Thyroid gland (tissue), 4 donors: ENCODE measurements around the gene GFOD2. TPM values are rescaled to one million over a fixed set of nuclear protein-coding genes. Genes with fewer than 3 reads are reported as not detected.

Experiments used
- DNase-seq, 2 donors: peaks; one replicate each; pipeline ENCODE4 v3.0.0-alpha.2; 2019
- H3K27ac ChIP-seq, 3 donors: fragments of 200-600 bp; sonication (generic); 1 replicate in 2 of 3; 2 replicates in 1 of 3; pipeline ENCODE4 v1.5.1; 2016 to 2019; ENCODE audit warnings: mild to moderate bottlenecking in 1 of 3, moderate library complexity in 1 of 3
- H3K27me3 ChIP-seq: fragments of 200-600 bp; sonication (generic); one replicate; pipeline ENCODE4 v1.5.1; 2019
- H3K36me3 ChIP-seq, 2 donors: fragments of 200-600 bp; sonication (generic); one replicate each; pipeline ENCODE4 v1.5.1; 2016 to 2019
- H3K4me1 ChIP-seq, 2 donors: fragments of 200-600 bp; sonication (generic); one replicate each; pipeline ENCODE4 v1.5.1; 2017 to 2019
- H3K4me3 ChIP-seq, 3 donors: fragments of 200-600 bp; sonication (generic); replicated peaks in 1 of 3; 1 replicate in 2 of 3; 2 replicates in 1 of 3; pipeline ENCODE4 v1.5.1; 2016; ENCODE audit warnings: mild to moderate bottlenecking in 1 of 3
- H3K9me3 ChIP-seq: fragments of 200-600 bp; sonication (generic); one replicate; pipeline ENCODE4 v1.5.1; 2017
- CTCF ChIP-seq, 6 experiments: fragments of 200-600 bp in 3 of 6; fragments of 450-650 bp in 3 of 6; sonication (generic) in 3 of 6; IDR thresholded peaks; one replicate each; pipeline ENCODE4 v1.5.1; 2016 to 2019; ENCODE audit warnings: antibody characterized with exemption in 6 of 6, mild to moderate bottlenecking in 2 of 6, inconsistent platforms in 1 of 6, moderate library complexity in 1 of 6
- POLR2A ChIP-seq, 2 donors: fragments of 450-650 bp; IDR thresholded peaks; one replicate each; pipeline ENCODE4 v1.6.1; 2017; ENCODE audit warnings: antibody characterized with exemption in 2 of 2, mild to moderate bottlenecking in 2 of 2, moderate library complexity in 1 of 2
- WGBS, 2 donors: methylation state at CpG; one replicate each; pipeline ENCODE4 v1.1.5; 2017; 5-methylcytosine and 5-hydroxymethylcytosine counted together
- intact Hi-C: fragments of 100-400 bp; cut with DNase I; formaldehyde crosslinking; loops from one replicate; pipeline ENCODE4 v1.15.1; 2023
- total RNA-seq, 4 donors: library from RNA; depleted of rRNA; stranded (reverse); fragments of >200 nt; gene quantifications; one replicate each; pipeline ENCODE4 v1.2.3, GENCODE V29; 2016

GFOD2 gene
- total RNA-seq, 4 donors from 2014 or later, result 10.9 to 27.5 (median 23.7) TPM

DNA sequence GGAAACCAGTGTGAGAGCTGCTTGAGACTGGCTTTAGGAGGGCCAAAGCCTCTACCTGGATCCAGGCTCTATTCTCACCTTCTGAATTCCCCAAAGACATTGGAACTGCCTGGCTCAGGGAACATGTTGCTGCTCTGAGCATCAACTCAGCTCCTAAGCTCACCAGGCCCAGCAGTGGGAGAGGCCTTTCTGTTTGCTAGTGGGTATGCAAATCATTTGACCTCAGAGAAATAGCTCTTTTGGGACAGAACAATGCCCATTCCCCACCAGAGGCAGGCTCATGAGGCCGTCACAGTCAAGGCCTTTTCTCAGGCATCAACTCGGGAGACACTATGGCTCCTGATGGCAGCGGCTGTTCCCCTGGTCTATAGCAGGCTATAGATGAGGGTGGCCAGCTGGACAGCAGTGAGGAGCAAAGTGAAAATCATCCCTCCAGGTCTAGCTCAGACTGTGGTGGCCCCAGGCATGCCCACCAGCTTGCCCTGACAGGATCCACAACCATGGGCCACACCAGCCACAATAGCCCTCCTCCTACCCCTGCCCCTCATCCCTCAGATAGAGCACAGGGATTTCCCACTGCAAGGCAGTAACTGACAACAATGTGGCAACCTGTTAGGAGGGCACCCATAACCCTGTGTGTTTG lies 30.4 kb upstream of the GFOD2 start:
- intact Hi-C loops, result no loop called here
- no peaks in the 10 kb centered on the region for H3K4me1 ChIP-seq
- H3K27me3 ChIP-seq, result no peaks in the 10 kb centered on the region
- no peaks in the 10 kb centered on the region for H3K36me3 ChIP-seq
- no peak overlapping the region for H3K4me3 ChIP-seq
- H3K27ac ChIP-seq, result no peak overlapping the region
- WGBS, 2 donors, result 100% methylated on average over 2 to 3 of the region's 3 CpGs
- no peaks in the 10 kb centered on the region for H3K9me3 ChIP-seq
- TF ChIP-seq CTCF (IDR thresholded peaks at IDR 0.05), result no peak
- no peak for DNase-seq

DNA sequence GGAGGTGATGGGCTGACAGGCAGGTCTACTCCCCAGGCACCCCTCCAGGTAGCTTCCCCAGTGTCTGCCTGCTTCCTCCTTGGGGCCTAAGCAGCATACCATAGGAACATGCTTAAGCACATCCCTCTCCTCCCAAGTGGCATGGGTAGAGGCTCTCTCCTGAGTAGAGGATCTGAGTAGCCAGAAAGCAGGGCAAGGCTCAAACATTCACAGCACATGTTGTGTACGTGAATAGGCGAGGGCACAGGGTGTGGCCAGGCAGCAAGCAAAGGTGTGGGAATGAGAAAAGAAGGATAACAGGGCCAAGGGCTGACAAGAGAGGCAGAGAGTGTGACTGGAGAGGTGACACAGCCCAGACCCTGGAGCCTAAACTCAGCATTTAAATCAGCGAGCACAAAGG lies 29.7 kb upstream of the GFOD2 start:
- Histone ChIP-seq H3K36me3 (peaks cover 4% of the 10 kb centered on the region in 2 donors), H3K27ac (no peak overlapping the region), H3K27me3 (no peaks in the 10 kb centered on the region), H3K4me3 (no peak overlapping the region), H3K9me3 (no peaks in the 10 kb centered on the region), H3K4me1 (no peaks in the 10 kb centered on the region)
- 97 to 98% methylated on average over 3 of the region's 3 CpGs for WGBS, 2 donors
- TF ChIP-seq POLR2A (IDR thresholded peaks at IDR 0.05), result no peak
- no peak for TF ChIP-seq CTCF (IDR thresholded peaks at IDR 0.05)
- DNase-seq, result no peak
- intact Hi-C loops, result no loop called here

DNA sequence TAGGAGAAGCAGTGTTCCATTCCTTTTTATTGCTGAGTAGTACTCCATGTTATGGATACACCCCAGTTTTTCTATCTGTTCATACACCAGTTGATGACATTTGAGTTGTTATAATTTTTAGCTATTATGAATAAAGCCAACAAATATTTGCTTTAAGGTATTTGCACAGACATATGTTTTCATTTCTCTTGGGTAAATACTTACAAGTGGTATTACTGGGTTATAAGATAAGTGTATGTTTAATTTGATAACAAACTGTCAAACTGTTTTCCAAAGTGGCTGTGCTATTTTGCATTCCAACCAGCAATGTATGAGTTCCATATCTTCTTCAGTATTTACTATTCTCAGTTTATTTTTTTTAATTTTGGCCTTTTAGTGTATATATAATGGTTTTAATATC lies 27.7 kb upstream of the GFOD2 start:
- no peak for TF ChIP-seq CTCF (IDR thresholded peaks at IDR 0.05)
- no peak for TF ChIP-seq POLR2A (IDR thresholded peaks at IDR 0.05)
- Histone ChIP-seq H3K27me3 (no peaks in the 10 kb centered on the region), H3K27ac (no peak overlapping the region), H3K36me3 (peaks cover 10 to 11% of the 10 kb centered on the region in 2 donors), H3K4me1 (no peaks in the 10 kb centered on the region), H3K9me3 (no peaks in the 10 kb centered on the region), H3K4me3 (no peak overlapping the region)
- DNase-seq, result no peak
- intact Hi-C loops, result no loop called here

- no peak for DNase-seq
- WGBS, 2 donors, result 88 to 90% methylated on average over 4 of the region's 4 CpGs
- Histone ChIP-seq H3K4me1 (no peaks in the 10 kb centered on the region), H3K36me3 (peaks cover 11 to 14% of the 10 kb centered on the region in 2 donors), H3K4me3 (no peak overlapping the region), H3K27me3 (no peaks in the 10 kb centered on the region), H3K27ac (no peak overlapping the region), H3K9me3 (no peaks in the 10 kb centered on the region)
- no peak for TF ChIP-seq CTCF (IDR thresholded peaks at IDR 0.05)
- intact Hi-C loops, result no loop called here
Observed at GRCh38 chr16:67741118-67741517, 22.0 kb upstream of the GFOD2 start.

GRCh38 chr16:67740391-67740790 lies 21.3 kb upstream of the GFOD2 start:
- H3K9me3 ChIP-seq, result no peaks in the 10 kb centered on the region
- no peak overlapping the region for H3K4me3 ChIP-seq
- intact Hi-C loops, result no loop called here
- DNase-seq, result no peak
- H3K27me3 ChIP-seq, result no peaks in the 10 kb centered on the region
- WGBS, 2 donors, result 98 to 100% methylated on average over 3 of the region's 3 CpGs
- H3K36me3 ChIP-seq, result peaks cover 11 to 14% of the 10 kb centered on the region in 2 donors
- H3K27ac ChIP-seq, result no peak overlapping the region
- H3K4me1 ChIP-seq, result no peaks in the 10 kb centered on the region
- no peak for TF ChIP-seq POLR2A (IDR thresholded peaks at IDR 0.05)
- TF ChIP-seq CTCF (IDR thresholded peaks at IDR 0.05), result no peak
